H9 (cell line): ENCODE results near the gene RAB30. TPM values are rescaled to one million over a fixed set of nuclear protein-coding genes. Genes with fewer than 3 reads are reported as not detected.

Experiments
- DNase-seq: peaks from one replicate; pipeline ENCODE4 v3.0.0-alpha.2; 2017
- H2AFZ ChIP-seq: one replicate; pipeline ENCODE4 v1.6.1; 2013; ENCODE audit warnings: mild to moderate bottlenecking, low read length, control low read depth, moderate library complexity
- H2AK5ac ChIP-seq: 2 replicates; pipeline ENCODE4 v1.6.1; 2013; ENCODE audit warnings: low read length, control low read depth, mixed read lengths; ENCODE audit not compliant: insufficient read length
- H2BK120ac ChIP-seq: one replicate; pipeline ENCODE4 v1.6.1; 2013; ENCODE audit warnings: low read depth, mild to moderate bottlenecking, low read length, control low read depth, inconsistent platforms; ENCODE audit not compliant: poor library complexity, severe bottlenecking
- H2BK12ac ChIP-seq: 2 replicates; pipeline ENCODE4 v1.6.1; 2013; ENCODE audit warnings: low read length, control low read depth, mixed read lengths, low read depth; ENCODE audit not compliant: insufficient read length
- H2BK15ac ChIP-seq: 2 replicates; pipeline ENCODE4 v1.6.1; 2013; ENCODE audit warnings: low read depth, low read length, control low read depth
- H2BK20ac ChIP-seq: one replicate; pipeline ENCODE4 v1.6.1; 2013; ENCODE audit warnings: low read depth, mild to moderate bottlenecking, low read length, control low read depth, inconsistent platforms; ENCODE audit not compliant: poor library complexity, severe bottlenecking
- H2BK5ac ChIP-seq: 2 replicates; pipeline ENCODE4 v1.6.1; 2013; ENCODE audit warnings: low read length, control low read depth, mixed read lengths; ENCODE audit not compliant: insufficient read length
- H3K14ac ChIP-seq: 2 replicates; pipeline ENCODE4 v1.6.1; 2013; ENCODE audit warnings: low read length, control low read depth; ENCODE audit not compliant: insufficient read depth
- H3K18ac ChIP-seq: 2 replicates; pipeline ENCODE4 v1.6.1; 2013; ENCODE audit warnings: low read depth, mild to moderate bottlenecking, mixed read lengths, low read length, control low read depth; ENCODE audit not compliant: insufficient read length
- H3K23ac ChIP-seq: 2 replicates; pipeline ENCODE4 v1.6.1; 2013; ENCODE audit warnings: low read length, control low read depth, mixed read lengths, low read depth; ENCODE audit not compliant: insufficient read length
- H3K23me2 ChIP-seq: 2 replicates; pipeline ENCODE4 v1.6.1; 2013; ENCODE audit warnings: low read depth, mild to moderate bottlenecking, mixed read lengths, low read length, control low read depth; ENCODE audit not compliant: insufficient read length, poor library complexity, severe bottlenecking
- H3K27ac ChIP-seq: 2 replicates; pipeline ENCODE4 v1.5.1; 2013; ENCODE audit warnings: low read length, control low read depth, mixed read lengths, low read depth; ENCODE audit not compliant: insufficient read length
- H3K27me3 ChIP-seq: 2 replicates; pipeline ENCODE4 v1.6.1; 2013; ENCODE audit warnings: low read length, control low read depth, inconsistent platforms; ENCODE audit not compliant: insufficient read depth
- H3K4ac ChIP-seq: 2 replicates; pipeline ENCODE4 v1.6.1; 2013; ENCODE audit warnings: low read depth, mild to moderate bottlenecking, control low read depth, inconsistent platforms, low read length, moderate library complexity
- H3K4me1 ChIP-seq: 2 replicates; pipeline ENCODE4 v1.6.1; 2013; ENCODE audit warnings: low read length, control low read depth, inconsistent platforms; ENCODE audit not compliant: insufficient read depth
- H3K4me2 ChIP-seq: 2 replicates; pipeline ENCODE4 v1.6.1; 2013; ENCODE audit warnings: low read length, control low read depth, mixed read lengths; ENCODE audit not compliant: insufficient read length, insufficient read depth
- H3K56ac ChIP-seq: 2 replicates; pipeline ENCODE4 v1.6.1; 2013; ENCODE audit warnings: low read depth, mild to moderate bottlenecking, mixed read lengths, low read length, control low read depth; ENCODE audit not compliant: insufficient read length
- H3K79me1 ChIP-seq: 2 replicates; pipeline ENCODE4 v1.6.1; 2013; ENCODE audit warnings: low read depth, mild to moderate bottlenecking, moderate library complexity, low read length, control low read depth, inconsistent platforms; ENCODE audit not compliant: insufficient read depth, poor library complexity, severe bottlenecking
- H3K79me2 ChIP-seq: 2 replicates; pipeline ENCODE4 v1.6.1; 2013; ENCODE audit warnings: low read length, control low read depth, inconsistent platforms; ENCODE audit not compliant: insufficient read depth
- H3K9ac ChIP-seq: 2 replicates; pipeline ENCODE4 v1.6.1; 2013; ENCODE audit warnings: low read length, control low read depth, mixed read lengths; ENCODE audit not compliant: insufficient read length; ENCODE audit errors: extremely low read depth
- H3K9me3 ChIP-seq: one replicate; pipeline ENCODE4 v1.6.1; 2013; ENCODE audit warnings: low read depth, low read length, inconsistent platforms; ENCODE audit not compliant: control insufficient read depth
- H3T11ph ChIP-seq: one replicate; pipeline ENCODE4 v1.6.1; 2013; ENCODE audit warnings: mild to moderate bottlenecking, low read length, control low read depth, inconsistent platforms
- H4K20me1 ChIP-seq: one replicate; pipeline ENCODE4 v1.6.1; 2013; ENCODE audit not compliant: control insufficient read depth, insufficient read length, insufficient read depth
- H4K5ac ChIP-seq: 2 replicates; pipeline ENCODE4 v1.6.1; 2013; ENCODE audit warnings: low read depth, mild to moderate bottlenecking, mixed read lengths, low read length, control low read depth; ENCODE audit not compliant: insufficient read length
- H4K8ac ChIP-seq: replicated peaks from 2 replicates; pipeline ENCODE4 v1.6.1; 2013; ENCODE audit warnings: low read length, control low read depth, mixed read lengths, low read depth; ENCODE audit not compliant: insufficient read length
- H4K91ac ChIP-seq: 2 replicates; pipeline ENCODE4 v1.6.1; 2013; ENCODE audit warnings: low read depth, mild to moderate bottlenecking, moderate library complexity, mixed read lengths, low read length, control low read depth; ENCODE audit not compliant: insufficient read length
- H3K27ac Mint-ChIP-seq, 3 experiments: 2 replicates in 2 of 3; 3 replicates in 1 of 3; pipeline ENCODE4 v1.8.0; 2020 to 2021; ENCODE audit warnings: mixed read lengths in 3 of 3, mild to moderate bottlenecking in 1 of 3, moderate library complexity in 1 of 3
- H3K27me3 Mint-ChIP-seq: 2 replicates; pipeline ENCODE4 v1.8.0; 2021; ENCODE audit warnings: low read depth, mild to moderate bottlenecking, moderate library complexity, mixed read lengths
- H3K36me3 Mint-ChIP-seq, 3 experiments: 2 replicates in 2 of 3; 3 replicates in 1 of 3; pipeline ENCODE4 v1.8.0; 2020 to 2021; ENCODE audit warnings: low read depth in 3 of 3, mixed read lengths in 3 of 3; ENCODE audit not compliant: insufficient read depth in 1 of 3
- H3K4me1 Mint-ChIP-seq, 2 experiments: 2 replicates each; pipeline ENCODE4 v1.8.0; 2020; ENCODE audit warnings: mixed read lengths in 2 of 2
- H3K4me3 Mint-ChIP-seq, 2 experiments: 2 replicates in 1 of 2; 3 replicates in 1 of 2; pipeline ENCODE4 v1.8.0; 2020 to 2021; ENCODE audit warnings: mild to moderate bottlenecking in 2 of 2, mixed read lengths in 2 of 2, moderate library complexity in 1 of 2
- H3K9me3 Mint-ChIP-seq, 2 experiments: 2 replicates in 1 of 2; 3 replicates in 1 of 2; pipeline ENCODE4 v1.8.0; 2020; ENCODE audit warnings: mild to moderate bottlenecking in 2 of 2, mixed read lengths in 2 of 2, moderate library complexity in 1 of 2
- WGBS: extraction: QIAGEN DNeasy Blood & Tissue Kit; methylation state at CpG from one replicate; pipeline ENCODE4 v1.1.7; 2013; ENCODE audit warnings: missing lambda C conversion rate, low lambda C conversion rate, mixed read lengths; ENCODE audit not compliant: insufficient read length; ENCODE audit errors: extremely low coverage; 5-methylcytosine and 5-hydroxymethylcytosine counted together
- total RNA-seq: library from RNA; stranded (reverse); gene quantifications from 2 replicates; pipeline ENCODE4 v1.2.1, GENCODE V29; 2021
- TF ChIP-seq, protein P1 (sequence below): fragments of 200-600 bp; sonication (generic); conservative IDR thresholded peaks from 3 replicates; pipeline ENCODE4 v1.8.0; 2021; ENCODE audit warnings: antibody characterized with exemption, mild to moderate bottlenecking

RAB30 gene
- total RNA-seq, 1 experiment from 2014 or later: 4.8 TPM

DNA sequence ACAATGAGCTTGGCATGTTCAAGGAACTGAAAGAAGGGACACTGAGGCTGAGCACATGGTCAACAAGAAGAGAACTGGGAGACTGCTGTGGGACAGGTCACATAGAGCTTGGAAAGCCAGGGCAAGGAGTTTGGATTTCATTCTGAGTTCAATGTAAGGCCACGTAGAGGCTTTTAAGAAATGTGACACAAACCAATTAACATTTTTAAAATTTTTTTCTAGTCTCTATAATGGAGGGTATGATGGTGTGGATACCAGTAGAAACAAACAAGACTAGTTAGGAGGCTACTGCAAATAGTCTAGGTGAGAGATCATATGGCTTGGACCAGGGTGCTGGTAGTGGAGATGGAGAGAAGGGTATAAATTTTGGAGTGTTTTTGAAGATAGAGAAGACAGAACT is 56.7 kb downstream of the RAB30 start:
- Mint-ChIP-seq H3K27me3 (no peaks in the 10 kb centered on the region), H3K4me1 (0 out of 4 replicates have a peak, but pooled peaks cover 0 to 2% of the 10 kb centered on the region in 2 experiments), H3K36me3 (no peaks in the 10 kb centered on the region), H3K9me3 (no peaks in the 10 kb centered on the region; a peak in 1 of 5 replicates), H3K27ac (no peak overlapping the region), H3K4me3 (no peak overlapping the region)
- no peak overlapping the region for H4K5ac ChIP-seq
- H3T11ph ChIP-seq: no peak overlapping the region
- no peaks in the 10 kb centered on the region for H3K4me1 ChIP-seq
- no peak overlapping the region for H2AFZ ChIP-seq
- no peaks in the 10 kb centered on the region for H3K79me1 ChIP-seq
- H2BK5ac ChIP-seq: no peak overlapping the region
- no CpG with 5 or more reads among the region's 1 CpG for WGBS
- no peak for DNase-seq
- no peak overlapping the region for H3K23ac ChIP-seq
- H3K23me2 ChIP-seq: no peaks in the 10 kb centered on the region
- TF ChIP-seq, protein P1, sequence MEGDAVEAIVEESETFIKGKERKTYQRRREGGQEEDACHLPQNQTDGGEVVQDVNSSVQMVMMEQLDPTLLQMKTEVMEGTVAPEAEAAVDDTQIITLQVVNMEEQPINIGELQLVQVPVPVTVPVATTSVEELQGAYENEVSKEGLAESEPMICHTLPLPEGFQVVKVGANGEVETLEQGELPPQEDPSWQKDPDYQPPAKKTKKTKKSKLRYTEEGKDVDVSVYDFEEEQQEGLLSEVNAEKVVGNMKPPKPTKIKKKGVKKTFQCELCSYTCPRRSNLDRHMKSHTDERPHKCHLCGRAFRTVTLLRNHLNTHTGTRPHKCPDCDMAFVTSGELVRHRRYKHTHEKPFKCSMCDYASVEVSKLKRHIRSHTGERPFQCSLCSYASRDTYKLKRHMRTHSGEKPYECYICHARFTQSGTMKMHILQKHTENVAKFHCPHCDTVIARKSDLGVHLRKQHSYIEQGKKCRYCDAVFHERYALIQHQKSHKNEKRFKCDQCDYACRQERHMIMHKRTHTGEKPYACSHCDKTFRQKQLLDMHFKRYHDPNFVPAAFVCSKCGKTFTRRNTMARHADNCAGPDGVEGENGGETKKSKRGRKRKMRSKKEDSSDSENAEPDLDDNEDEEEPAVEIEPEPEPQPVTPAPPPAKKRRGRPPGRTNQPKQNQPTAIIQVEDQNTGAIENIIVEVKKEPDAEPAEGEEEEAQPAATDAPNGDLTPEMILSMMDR: no peak
- H3K27ac ChIP-seq: no peak overlapping the region
- H4K20me1 ChIP-seq: no peaks in the 10 kb centered on the region
- no peak overlapping the region for H4K8ac ChIP-seq
- H3K79me2 ChIP-seq: no peaks in the 10 kb centered on the region
- H3K18ac ChIP-seq: no peak overlapping the region
- H3K4me2 ChIP-seq: no peak overlapping the region
- H3K27me3 ChIP-seq: no peaks in the 10 kb centered on the region
- no peak overlapping the region for H2BK15ac ChIP-seq
- no peak overlapping the region for H4K91ac ChIP-seq
- no peak overlapping the region for H3K14ac ChIP-seq
- no peak overlapping the region for H2BK12ac ChIP-seq
- no peaks in the 10 kb centered on the region for H3K9me3 ChIP-seq
- no peak overlapping the region for H2BK120ac ChIP-seq
- no peak overlapping the region for H3K4ac ChIP-seq
- no peak overlapping the region for H3K56ac ChIP-seq
- H2BK20ac ChIP-seq: no peak overlapping the region
- H3K9ac ChIP-seq: no peak overlapping the region
- no peak overlapping the region for H2AK5ac ChIP-seq
